Measurements from ENCODE around the gene CCDC68.

The CCDC68 gene

GRCh38 chr18:54958704-54959625, at the start of gene CCDC68:
Gene CCDC68 (minus strand): TSS chr18:54959461. CDS start chr18:54942791, 16,670 bp downstream.
- H3K4me3 Mint-ChIP-seq = peak within 1 kb of the TSS; percentile 74 to 78
- ATAC-seq (replicated peaks) = peak; percentile 58 to 79
- H3K27me3 Mint-ChIP-seq = peaks cover 48 to 51% of the 10 kb centered on the region in 2 donors
- no peak within 1 kb of the TSS for H3K27ac Mint-ChIP-seq
- no peaks in the 10 kb centered on the region for H3K36me3 Mint-ChIP-seq
- H3K4me1 Mint-ChIP-seq = peaks cover 3 to 16% of the 10 kb centered on the region in 2 donors
- DNase-seq = no peak
- H3K9me3 Mint-ChIP-seq = no peaks in the 10 kb centered on the region

- Mint-ChIP-seq H3K9me3 (no peaks in the 10 kb centered on the region), H3K27ac (no peak overlapping the region), H3K4me1 (no peaks in the 10 kb centered on the region), H3K27me3 (peaks cover 13 to 21% of the 10 kb centered on the region in 2 donors), H3K4me3 (no peak overlapping the region), H3K36me3 (no peaks in the 10 kb centered on the region)
- DNase-seq = no peak
- no peak for ATAC-seq (replicated peaks)
Measured at GRCh38 chr18:55007602-55008001, 48.3 kb upstream of the CCDC68 start.

- no peak for DNase-seq
- H3K9me3 Mint-ChIP-seq = peaks cover 0 to 1% of the 10 kb centered on the region in 2 donors
- H3K27ac Mint-ChIP-seq = no peak overlapping the region
- H3K27me3 Mint-ChIP-seq = peaks cover 12 to 20% of the 10 kb centered on the region in 2 donors
- no peak overlapping the region for H3K4me3 Mint-ChIP-seq
- H3K4me1 Mint-ChIP-seq = no peaks in the 10 kb centered on the region
- ATAC-seq (replicated peaks) = no peak
- H3K36me3 Mint-ChIP-seq = no peaks in the 10 kb centered on the region
Measured at GRCh38 chr18:55003695-55004094, 44.4 kb upstream of the CCDC68 start.

- Mint-ChIP-seq H3K27ac (no peak overlapping the region), H3K4me1 (no peaks in the 10 kb centered on the region), H3K4me3 (no peak overlapping the region), H3K27me3 (peaks cover 5 to 13% of the 10 kb centered on the region in 2 donors), H3K36me3 (no peaks in the 10 kb centered on the region), H3K9me3 (peaks cover 0 to 1% of the 10 kb centered on the region in 2 donors)
- no peak for DNase-seq
- ATAC-seq (replicated peaks) = no peak
Measured at GRCh38 chr18:55002261-55002660, 43.0 kb upstream of the CCDC68 start.

GRCh38 chr18:55001394-55002024, 42.2 kb upstream of the CCDC68 start:
- no peaks in the 10 kb centered on the region for H3K36me3 Mint-ChIP-seq
- H3K27me3 Mint-ChIP-seq = peaks cover 3 to 13% of the 10 kb centered on the region in 2 donors
- ATAC-seq (replicated peaks) = no peak
- H3K27ac Mint-ChIP-seq = no peak overlapping the region
- H3K4me3 Mint-ChIP-seq = no peak overlapping the region
- H3K9me3 Mint-ChIP-seq = peaks cover 0 to 1% of the 10 kb centered on the region in 2 donors
- DNase-seq = no peak
- H3K4me1 Mint-ChIP-seq = no peaks in the 10 kb centered on the region

- Mint-ChIP-seq H3K27ac (no peak overlapping the region), H3K9me3 (peaks cover 0 to 1% of the 10 kb centered on the region in 2 donors), H3K4me3 (no peak overlapping the region), H3K27me3 (peaks cover 0 to 13% of the 10 kb centered on the region in 2 donors), H3K4me1 (no peaks in the 10 kb centered on the region), H3K36me3 (no peaks in the 10 kb centered on the region)
- no peak for DNase-seq
- no peak for ATAC-seq (replicated peaks)
Measured at GRCh38 chr18:55000529-55000928, 41.3 kb upstream of the CCDC68 start.

- H3K9me3 Mint-ChIP-seq = peaks cover 4% of the 10 kb centered on the region in 2 donors
- H3K27ac Mint-ChIP-seq = no peak overlapping the region
- H3K4me3 Mint-ChIP-seq = no peak overlapping the region
- no peak for ATAC-seq (replicated peaks)
- H3K36me3 Mint-ChIP-seq = no peaks in the 10 kb centered on the region
- no peak for DNase-seq
- peaks cover 4 to 8% of the 10 kb centered on the region in 2 donors for H3K27me3 Mint-ChIP-seq
- no peaks in the 10 kb centered on the region for H3K4me1 Mint-ChIP-seq
Measured at GRCh38 chr18:54999016-54999415, 39.8 kb upstream of the CCDC68 start.

- Mint-ChIP-seq H3K27ac (no peak overlapping the region), H3K27me3 (peaks cover 4 to 6% of the 10 kb centered on the region in 2 donors)
Measured at GRCh38 chr18:54995421-54996143, 36.3 kb upstream of the CCDC68 start.

GRCh38 chr18:54991981-54992380, 32.7 kb upstream of the CCDC68 start:
- H3K36me3 Mint-ChIP-seq = no peaks in the 10 kb centered on the region
- peaks cover 4 to 5% of the 10 kb centered on the region in 2 donors for H3K9me3 Mint-ChIP-seq
- ATAC-seq (replicated peaks) (no peak), DNase-seq (no peak)
- H3K4me3 Mint-ChIP-seq = no peak overlapping the region
- no peaks in the 10 kb centered on the region for H3K4me1 Mint-ChIP-seq
- H3K27ac Mint-ChIP-seq = no peak overlapping the region
- H3K27me3 Mint-ChIP-seq = peaks cover 4 to 8% of the 10 kb centered on the region in 2 donors

More at GRCh38 chr18:54995421-54996143, 36.3 kb upstream of the CCDC68 start:
- peaks cover 4% of the 10 kb centered on the region in 2 donors for H3K9me3 Mint-ChIP-seq
- DNase-seq (no peak), ATAC-seq (replicated peaks) (no peak)
- H3K36me3 Mint-ChIP-seq = no peaks in the 10 kb centered on the region
- no peaks in the 10 kb centered on the region for H3K4me1 Mint-ChIP-seq
- H3K4me3 Mint-ChIP-seq = no peak overlapping the region

GRCh38 chr18:54984908-54985307, 25.6 kb upstream of the CCDC68 start:
- peaks cover 0 to 19% of the 10 kb centered on the region in 2 donors for H3K4me1 Mint-ChIP-seq
- no peak for ATAC-seq (replicated peaks)
- H3K27ac Mint-ChIP-seq = no peak overlapping the region
- H3K36me3 Mint-ChIP-seq = no peaks in the 10 kb centered on the region
- no peak overlapping the region for H3K4me3 Mint-ChIP-seq
- DNase-seq = no peak
- peaks cover 0 to 3% of the 10 kb centered on the region in 2 donors for H3K9me3 Mint-ChIP-seq
- H3K27me3 Mint-ChIP-seq = peaks cover 8 to 13% of the 10 kb centered on the region in 2 donors

- Mint-ChIP-seq H3K27ac (no peak overlapping the region), H3K9me3 (peaks cover 0 to 3% of the 10 kb centered on the region in 2 donors), H3K36me3 (no peaks in the 10 kb centered on the region), H3K4me3 (no peak overlapping the region), H3K27me3 (peaks cover 8 to 13% of the 10 kb centered on the region in 2 donors), H3K4me1 (peaks cover 0 to 19% of the 10 kb centered on the region in 2 donors)
- DNase-seq = no peak
- ATAC-seq (replicated peaks) = no peak
Measured at GRCh38 chr18:54983791-54984190, 24.5 kb upstream of the CCDC68 start.

GRCh38 chr18:54983041-54983686, 23.9 kb upstream of the CCDC68 start:
- ATAC-seq (replicated peaks) (peak; percentile 83), DNase-seq (no peak)
- H3K4me3 Mint-ChIP-seq = no peak overlapping the region
- no peaks in the 10 kb centered on the region for H3K36me3 Mint-ChIP-seq
- peaks cover 0 to 4% of the 10 kb centered on the region in 2 donors for H3K9me3 Mint-ChIP-seq
- H3K27ac Mint-ChIP-seq = no peak overlapping the region
- peaks cover 0 to 19% of the 10 kb centered on the region in 2 donors for H3K4me1 Mint-ChIP-seq
- H3K27me3 Mint-ChIP-seq = peaks cover 8 to 15% of the 10 kb centered on the region in 2 donors

GRCh38 chr18:54981076-54981475, 21.8 kb upstream of the CCDC68 start:
- Mint-ChIP-seq H3K27me3 (peaks cover 12 to 19% of the 10 kb centered on the region in 2 donors), H3K4me1 (peaks cover 0 to 19% of the 10 kb centered on the region in 2 donors), H3K27ac (no peak overlapping the region), H3K9me3 (peaks cover 0 to 2% of the 10 kb centered on the region in 2 donors), H3K36me3 (no peaks in the 10 kb centered on the region), H3K4me3 (no peak overlapping the region)
- DNase-seq (no peak), ATAC-seq (replicated peaks) (no peak)

- peaks cover 0 to 2% of the 10 kb centered on the region in 2 donors for H3K9me3 Mint-ChIP-seq
- no peak for ATAC-seq (replicated peaks)
- DNase-seq = no peak
- H3K36me3 Mint-ChIP-seq = no peaks in the 10 kb centered on the region
- H3K27ac Mint-ChIP-seq = no peak overlapping the region
- no peak overlapping the region for H3K4me3 Mint-ChIP-seq
- peaks cover 4 to 12% of the 10 kb centered on the region in 2 donors for H3K27me3 Mint-ChIP-seq
- peaks cover 0 to 2% of the 10 kb centered on the region in 2 donors for H3K4me1 Mint-ChIP-seq
Measured at GRCh38 chr18:54975598-54975997, 16.3 kb upstream of the CCDC68 start.
